Kidney glomerular epithelial cell (primary cell): ENCODE results near the gene HRK.
"Not testable (repeated sequence)": the region's sequence is repeated elsewhere in the genome, so short reads cannot be mapped to it uniquely, and the experiment has no call there.

Experiments used
- DNase-seq: peaks from one replicate; lab custom pipeline; 2025; lab: John Stamatoyannopoulos, UW

Gene HRK

GRCh38 chr12:116818341-116818856 is 62.8 kb downstream of the HRK start:
- DNase-seq, result no peak

- not testable (repeated sequence) for DNase-seq
Observed at GRCh38 chr12:116814766-116815165, 66.5 kb downstream of the HRK start.

GRCh38 chr12:116813271-116814041 is 67.8 kb downstream of the HRK start:
- DNase-seq, result no peak

- DNase-seq, result no peak
Observed at GRCh38 chr12:116812238-116812637, 69.0 kb downstream of the HRK start.

- DNase-seq, result no peak
Observed at GRCh38 chr12:116808113-116809105, 72.8 kb downstream of the HRK start.

GRCh38 chr12:116807546-116807945 is 73.7 kb downstream of the HRK start:
- no peak for DNase-seq

GRCh38 chr12:116806845-116807440 is 74.3 kb downstream of the HRK start:
- DNase-seq, result no peak
